A549 (cell line): ENCODE results near the gene ZNF438. TPM values are rescaled to one million over a fixed set of nuclear protein-coding genes. Genes with fewer than 3 reads are reported as not detected.

ENCODE experiments used
- ATAC-seq, 2 experiments: fragments of 200-7000 bp in 1 of 2; fragments of >200 bp in 1 of 2; cut with Nextera tagmentation in 1 of 2; cut with Tn5 transposase in 1 of 2; 3 replicates each; pipeline versions ENCODE4 v1.8.0 to v1.9.1; 2018 to 2020; ENCODE audit warnings: mild to moderate bottlenecking in 1 of 2, moderate library complexity in 1 of 2
- CTCF ChIA-PET: fragments of 300-600 bp; sonication (Branson Sonifier 250); formaldehyde crosslinking; extraction: SDS; loops from one replicate; lab custom pipeline; 2021; ENCODE audit warnings: antibody characterized with exemption, inconsistent platforms; lab: Yijun Ruan, JAX
- POLR2A ChIA-PET: fragments of 350-600 bp; formaldehyde crosslinking; extraction: SDS; loops from one replicate; lab custom pipeline; 2021; ENCODE audit warnings: antibody characterized with exemption, inconsistent platforms; lab: Yijun Ruan, JAX
- DNase-seq, 2 experiments: peaks; one replicate each; pipeline versions ENCODE4 v3.0.0 to v3.0.0-alpha.2; 2011 to 2016; ENCODE audit warnings: low read depth in 1 of 2, low spot score in 1 of 2
- FAIRE-seq: peaks from 2 replicates; lab custom pipeline; 2011; peaks lifted over from hg19 to GRCh38; lab: Jason Lieb, UNC
- H3K27ac ChIP-seq, 2 experiments: fragments of >200 bp; sonication (Bioruptor Twin); formaldehyde crosslinking; 3 replicates each; pipeline ENCODE4 v1.5.1; 2016 to 2017
- H3K4me1 ChIP-seq: fragments of >200 bp; sonication (Bioruptor Twin); formaldehyde crosslinking; 3 replicates; pipeline ENCODE4 v1.6.1; 2016
- H3K4me2 ChIP-seq: fragments of >200 bp; sonication (Bioruptor Twin); formaldehyde crosslinking; 3 replicates; pipeline ENCODE4 v1.6.1; 2016
- H3K4me3 ChIP-seq: fragments of >200 bp; sonication (Bioruptor Twin); formaldehyde crosslinking; 3 replicates; pipeline ENCODE4 v1.5.1; 2016
- H3K9me3 ChIP-seq: fragments of >200 bp; sonication (Bioruptor Twin); formaldehyde crosslinking; 3 replicates; pipeline ENCODE4 v1.6.1; 2016
- CBX2 ChIP-seq: fragments of 200-600 bp; sonication (generic); IDR thresholded peaks from 2 replicates; pipeline ENCODE4 v1.6.1; 2016; ENCODE audit warnings: low read depth, mild to moderate bottlenecking, borderline replicate concordance
- CBX8 ChIP-seq: fragments of 200-600 bp; sonication (generic); IDR thresholded peaks from 2 replicates; pipeline ENCODE4 v1.6.1; 2016
- CHD2 ChIP-seq: fragments of 150-350 bp; IDR thresholded peaks from 2 replicates; pipeline ENCODE4 v1.6.1; 2014; ENCODE audit warnings: low read length; ENCODE audit not compliant: partially characterized antibody
- EHF ChIP-seq: fragments of 250-450 bp; sonication (Bioruptor Pico); IDR thresholded peaks from 2 replicates; pipeline ENCODE4 v1.5.0; 2020; ENCODE audit warnings: mild to moderate bottlenecking
- ESRRA ChIP-seq: fragments of 150-350 bp; IDR thresholded peaks from 2 replicates; pipeline ENCODE4 v1.6.1; 2014; ENCODE audit warnings: mild to moderate bottlenecking, low read length, borderline replicate concordance
- FOSL2 ChIP-seq, 2 experiments: fragments of 450-650 bp in 1 of 2; fragments of >200 bp in 1 of 2; sonication (Bioruptor Twin) in 1 of 2; formaldehyde crosslinking; IDR thresholded peaks; 2 replicates each; pipeline versions ENCODE4 v1.5.0 to v1.6.1; 2016 to 2020; ENCODE audit warnings: mild to moderate bottlenecking in 1 of 2, moderate library complexity in 1 of 2
- FOXS1 ChIP-seq: fragments of 250-450 bp; sonication (Bioruptor Pico); IDR thresholded peaks from 2 replicates; pipeline ENCODE4 v1.5.0; 2020; ENCODE audit warnings: mild to moderate bottlenecking, moderate library complexity
- GATA3 ChIP-seq: IDR thresholded peaks from 2 replicates; pipeline ENCODE4 v1.6.1; 2012; ENCODE audit warnings: borderline replicate concordance
- HDAC2 ChIP-seq: fragments of 200-600 bp; sonication (generic); IDR thresholded peaks from 2 replicates; pipeline ENCODE4 v1.6.1; 2016
- HES2 ChIP-seq: fragments of >200 bp; sonication (Bioruptor Twin); formaldehyde crosslinking; IDR thresholded peaks from 2 replicates; pipeline ENCODE4 v1.6.1; 2016
- HEYL ChIP-seq: fragments of 250-450 bp; sonication (Bioruptor Pico); IDR thresholded peaks from 2 replicates; pipeline ENCODE4 v1.8.0; 2021; ENCODE audit warnings: mild to moderate bottlenecking, moderate library complexity
- HMGXB4 ChIP-seq: fragments of 250-450 bp; sonication (Bioruptor Pico); IDR thresholded peaks from 2 replicates; pipeline ENCODE4 v1.5.0; 2021; ENCODE audit warnings: mild to moderate bottlenecking, moderate library complexity, borderline replicate concordance
- HOXB13 ChIP-seq: fragments of 250-450 bp; sonication (Bioruptor Pico); IDR thresholded peaks from 2 replicates; pipeline ENCODE4 v1.5.0; 2020; ENCODE audit warnings: low read depth, mild to moderate bottlenecking, moderate library complexity
- HOXB5 ChIP-seq: fragments of 250-450 bp; sonication (Bioruptor Pico); IDR thresholded peaks from 2 replicates; pipeline ENCODE4 v1.5.0; 2020; ENCODE audit warnings: mild to moderate bottlenecking, moderate library complexity
- JUNB ChIP-seq: fragments of >200 bp; sonication (Bioruptor Twin); formaldehyde crosslinking; IDR thresholded peaks from 2 replicates; pipeline ENCODE4 v1.6.1; 2016
- KDM5A ChIP-seq: fragments of 200-600 bp; sonication (generic); IDR thresholded peaks from 2 replicates; pipeline ENCODE4 v1.6.1; 2016; ENCODE audit warnings: antibody characterized with exemption, mild to moderate bottlenecking
- MAX ChIP-seq: IDR thresholded peaks from 2 replicates; pipeline ENCODE4 v1.6.1; 2012
- NFE2L2 ChIP-seq: fragments of 150-350 bp; conservative IDR thresholded peaks from 2 replicates; pipeline ENCODE4 v1.6.1; 2014; ENCODE audit warnings: low read length
- PBX3 ChIP-seq: IDR thresholded peaks from 2 replicates; pipeline ENCODE4 v1.6.1; 2012
- PHF8 ChIP-seq: fragments of 200-600 bp; sonication (generic); IDR thresholded peaks from 2 replicates; pipeline ENCODE4 v1.6.1; 2016; ENCODE audit warnings: low read depth, mild to moderate bottlenecking, antibody characterized with exemption, moderate library complexity, borderline replicate concordance
- POLR2A ChIP-seq: IDR thresholded peaks from 2 replicates; pipeline ENCODE4 v1.6.1; 2012; ENCODE audit warnings: mild to moderate bottlenecking, low read length
- POLR2AphosphoS2 ChIP-seq: conservative IDR thresholded peaks from 2 replicates; pipeline ENCODE4 v1.6.1; 2012; ENCODE audit warnings: low read length, improper control_type of control experiment, inconsistent platforms
- RCOR1 ChIP-seq: fragments of 150-350 bp; IDR thresholded peaks from 2 replicates; pipeline ENCODE4 v1.6.1; 2014; ENCODE audit warnings: antibody characterized with exemption, low read length, low read depth
- RNF2 ChIP-seq: fragments of 200-600 bp; sonication (generic); IDR thresholded peaks from 2 replicates; pipeline ENCODE4 v1.6.1; 2016; ENCODE audit warnings: low read depth, mild to moderate bottlenecking, antibody characterized with exemption, moderate library complexity, borderline replicate concordance
- ZC3H11A ChIP-seq: fragments of 450-650 bp; IDR thresholded peaks from 2 replicates; pipeline ENCODE4 v1.6.1; 2014; ENCODE audit warnings: antibody characterized with exemption, mild to moderate bottlenecking
- ZNF302 ChIP-seq: fragments of 250-450 bp; sonication (Bioruptor Pico); IDR thresholded peaks from 2 replicates; pipeline ENCODE4 v1.9.0; 2021; ENCODE audit warnings: inconsistent platforms, mild to moderate bottlenecking, moderate library complexity
- ZSCAN20 ChIP-seq: fragments of 250-450 bp; sonication (Bioruptor Pico); IDR thresholded peaks from 2 replicates; pipeline ENCODE4 v1.8.0; 2022; ENCODE audit warnings: mild to moderate bottlenecking, moderate library complexity
- WGBS: methylation state at CpG from one replicate; pipeline ENCODE4 v1.1.6; 2017; ENCODE audit errors: missing lambda C conversion rate; 5-methylcytosine and 5-hydroxymethylcytosine counted together
- polyA plus RNA-seq, 4 experiments: library from polyadenylated mRNA; depleted of rRNA in 3 of 4; stranded (reverse); fragments of >200 nt; fragmentation: RNase III in 1 of 4; extraction: RNeasy Plus Mini Kit Qiagen cat#74134 plus additional on column Dnase treatment in 1 of 4; gene quantifications; 2 replicates in 3 of 4; 3 replicates in 1 of 4; pipeline ENCODE4 v1.2.3, GENCODE V29; 2011 to 2017
- TF ChIP-seq, protein P1 (sequence below): fragments of 200-600 bp; sonication (generic); IDR thresholded peaks from 2 replicates; pipeline ENCODE4 v1.6.1; 2016; ENCODE audit warnings: antibody characterized with exemption, mild to moderate bottlenecking, moderate library complexity

ZNF438 gene
- polyA plus RNA-seq, 2 of the 4 experiments (the other 2 are of a cell fraction): 2.2 to 4.5 TPM

- Histone ChIP-seq H3K4me1 (no peaks in the 10 kb centered on the region), H3K4me3 (no peak overlapping the region)
- no peak for DNase-seq
- TF ChIP-seq, protein P1, sequence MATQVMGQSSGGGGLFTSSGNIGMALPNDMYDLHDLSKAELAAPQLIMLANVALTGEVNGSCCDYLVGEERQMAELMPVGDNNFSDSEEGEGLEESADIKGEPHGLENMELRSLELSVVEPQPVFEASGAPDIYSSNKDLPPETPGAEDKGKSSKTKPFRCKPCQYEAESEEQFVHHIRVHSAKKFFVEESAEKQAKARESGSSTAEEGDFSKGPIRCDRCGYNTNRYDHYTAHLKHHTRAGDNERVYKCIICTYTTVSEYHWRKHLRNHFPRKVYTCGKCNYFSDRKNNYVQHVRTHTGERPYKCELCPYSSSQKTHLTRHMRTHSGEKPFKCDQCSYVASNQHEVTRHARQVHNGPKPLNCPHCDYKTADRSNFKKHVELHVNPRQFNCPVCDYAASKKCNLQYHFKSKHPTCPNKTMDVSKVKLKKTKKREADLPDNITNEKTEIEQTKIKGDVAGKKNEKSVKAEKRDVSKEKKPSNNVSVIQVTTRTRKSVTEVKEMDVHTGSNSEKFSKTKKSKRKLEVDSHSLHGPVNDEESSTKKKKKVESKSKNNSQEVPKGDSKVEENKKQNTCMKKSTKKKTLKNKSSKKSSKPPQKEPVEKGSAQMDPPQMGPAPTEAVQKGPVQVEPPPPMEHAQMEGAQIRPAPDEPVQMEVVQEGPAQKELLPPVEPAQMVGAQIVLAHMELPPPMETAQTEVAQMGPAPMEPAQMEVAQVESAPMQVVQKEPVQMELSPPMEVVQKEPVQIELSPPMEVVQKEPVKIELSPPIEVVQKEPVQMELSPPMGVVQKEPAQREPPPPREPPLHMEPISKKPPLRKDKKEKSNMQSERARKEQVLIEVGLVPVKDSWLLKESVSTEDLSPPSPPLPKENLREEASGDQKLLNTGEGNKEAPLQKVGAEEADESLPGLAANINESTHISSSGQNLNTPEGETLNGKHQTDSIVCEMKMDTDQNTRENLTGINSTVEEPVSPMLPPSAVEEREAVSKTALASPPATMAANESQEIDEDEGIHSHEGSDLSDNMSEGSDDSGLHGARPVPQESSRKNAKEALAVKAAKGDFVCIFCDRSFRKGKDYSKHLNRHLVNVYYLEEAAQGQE: no peak
- TF ChIP-seq ESRRA: no peak
- TF ChIP-seq NFE2L2: no peak
- TF ChIP-seq ZC3H11A: no peak
- TF ChIP-seq ZNF302 (CRISPR knock-in tag): no peak
- no peak for TF ChIP-seq HES2
- no peak for TF ChIP-seq HEYL
- no peak for TF ChIP-seq HDAC2
- TF ChIP-seq MAX: no peak
- no peak for TF ChIP-seq FOSL2 (IDR thresholded peaks at IDR 0.05)
- no peak for TF ChIP-seq FOSL2 (CRISPR knock-in tag; IDR thresholded peaks at IDR 0.05)
- TF ChIP-seq CBX2: no peak
- TF ChIP-seq JUNB: no peak
- TF ChIP-seq RCOR1: no peak
- no peak for TF ChIP-seq POLR2AphosphoS2
- TF ChIP-seq, all 56 proteins: peak for 0
- Histone ChIP-seq H3K9me3 (no peaks in the 10 kb centered on the region), H3K27ac (no peak overlapping the region), H3K4me2 (no peak overlapping the region)
- POLR2A ChIA-PET: no interaction called here
- ATAC-seq (no peak), FAIRE-seq (no peak)
- 66% methylated on average over 2 of the region's 2 CpGs for WGBS
- CTCF ChIA-PET: no interaction called here
These were observed 195.3 kb downstream of the ZNF438 start for GRCh38 chr10:30836406-30836805.

GRCh38 chr10:30835146-30835545 lies 196.5 kb downstream of the ZNF438 start:
- Histone ChIP-seq H3K9me3 (no peaks in the 10 kb centered on the region), H3K4me1 (no peaks in the 10 kb centered on the region), H3K4me2 (no peak overlapping the region), H3K27ac (no peak overlapping the region), H3K4me3 (no peak overlapping the region)
- no peak for ATAC-seq
- DNase-seq: no peak
- FAIRE-seq: no peak
- POLR2A ChIA-PET: no interaction called here
- 70% methylated on average over 5 of the region's 12 CpGs for WGBS
- TF ChIP-seq FOXS1 (CRISPR knock-in tag) (no peak), HOXB5 (CRISPR knock-in tag) (no peak), GATA3 (no peak), KDM5A (no peak), PBX3 (no peak), CBX8 (no peak), ZSCAN20 (no peak)
- CTCF ChIA-PET: no interaction called here

DNA sequence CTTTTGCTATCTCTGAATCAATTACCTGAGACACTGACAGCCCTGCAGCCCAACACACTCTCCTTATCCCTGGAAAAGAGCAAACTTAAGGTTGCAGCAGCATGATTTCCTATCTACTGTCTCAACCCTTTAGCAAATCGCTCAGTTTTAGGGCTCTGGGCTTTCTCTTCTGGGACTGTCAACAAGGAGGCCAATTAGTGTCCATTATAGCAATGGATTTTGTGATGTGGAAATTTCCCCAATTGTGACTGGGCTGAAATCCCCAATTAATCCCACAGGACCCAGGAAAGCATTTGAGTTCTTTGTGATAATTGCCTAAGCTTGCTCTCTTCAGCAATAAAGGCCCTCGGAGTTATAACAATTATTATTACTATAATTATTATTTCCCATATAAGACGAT lies 197.0 kb downstream of the ZNF438 start:
- H3K4me3 ChIP-seq: no peak overlapping the region
- no peak overlapping the region for H3K27ac ChIP-seq
- H3K4me2 ChIP-seq: no peak overlapping the region
- FAIRE-seq (no peak), DNase-seq (no peak), ATAC-seq (no peak)
- POLR2A ChIA-PET: no interaction called here
- H3K9me3 ChIP-seq: no peaks in the 10 kb centered on the region
- CTCF ChIA-PET: interaction anchor here (1.1 kb wide), 1 partner anchor 50 kb away, joined by 5 read pairs; no protein-coding TSS in a partner anchor
- no peaks in the 10 kb centered on the region for H3K4me1 ChIP-seq
- WGBS: 85% methylated on average over 3 of the region's 3 CpGs
- TF ChIP-seq RNF2 (no peak), HOXB13 (no peak), HDAC2 (no peak), POLR2A (no peak), HMGXB4 (no peak), JUNB (no peak), EHF (CRISPR knock-in tag) (no peak), PHF8 (no peak), ZC3H11A (no peak), CHD2 (no peak)
